Heart left ventricle (tissue), 16 donors: Measurements from ENCODE around the gene MYL6B. TPM values are rescaled to one million over a fixed set of nuclear protein-coding genes. Genes with fewer than 3 reads are reported as not detected.

Source experiments
- ATAC-seq, 4 donors: fragments of 200-7000 bp; cut with Tn5 transposase; one replicate each; pipeline ENCODE4 v1.9.1; 2020 to 2022; ENCODE audit warnings: moderate library complexity in 4 of 4, mild to moderate bottlenecking in 3 of 4, moderate number of reproducible peaks in 1 of 4
- DNase-seq, 5 donors: peaks; one replicate each; pipeline ENCODE4 v3.0.0-alpha.2; 2020
- H3K27ac ChIP-seq, 12 donors: fragments of 200-600 bp; sonication (generic) in 4 of 12; one replicate each; pipeline versions ENCODE4 v1.5.0 to v1.8.0; 2016 to 2022; ENCODE audit warnings: mild to moderate bottlenecking in 2 of 12
- H3K27me3 ChIP-seq, 9 donors: fragments of 200-600 bp; sonication (generic) in 2 of 9; one replicate each; pipeline versions ENCODE4 v1.5.1 to v1.8.0; 2016 to 2022; ENCODE audit warnings: mild to moderate bottlenecking in 3 of 9
- H3K36me3 ChIP-seq, 9 donors: fragments of 200-600 bp; sonication (generic) in 2 of 9; one replicate each; pipeline versions ENCODE4 v1.5.0 to v1.8.0; 2018 to 2022; ENCODE audit warnings: mild to moderate bottlenecking in 2 of 9
- H3K4me1 ChIP-seq, 12 donors: fragments of 200-600 bp; sonication (generic) in 4 of 12; one replicate each; pipeline versions ENCODE4 v1.5.0 to v1.8.0; 2016 to 2022; ENCODE audit warnings: mild to moderate bottlenecking in 3 of 12
- H3K4me3 ChIP-seq, 12 donors: fragments of 200-600 bp; sonication (generic) in 4 of 12; one replicate each; pipeline versions ENCODE4 v1.5.0 to v1.8.0; 2017 to 2022; ENCODE audit warnings: mild to moderate bottlenecking in 9 of 12, moderate library complexity in 4 of 12
- H3K9me3 ChIP-seq, 12 donors: fragments of 200-600 bp; sonication (generic) in 4 of 12; one replicate each; pipeline versions ENCODE4 v1.5.0 to v1.8.0; 2016 to 2022; ENCODE audit warnings: mild to moderate bottlenecking in 1 of 12
- CTCF ChIP-seq, 12 donors: fragments of 200-600 bp; sonication (generic) in 4 of 12; IDR thresholded peaks; one replicate each; pipeline versions ENCODE4 v1.5.0 to v1.8.0; 2018 to 2022; ENCODE audit warnings: antibody characterized with exemption in 12 of 12, mild to moderate bottlenecking in 5 of 12
- POLR2A ChIP-seq, 2 donors: fragments of 450-650 bp; IDR thresholded peaks; one replicate each; pipeline ENCODE4 v1.6.1; 2017; ENCODE audit warnings: antibody characterized with exemption in 2 of 2, mild to moderate bottlenecking in 2 of 2, moderate library complexity in 2 of 2
- WGBS, 4 donors: extraction: QIAGEN DNeasy Blood & Tissue Kit in 2 of 4; methylation state at CpG; one replicate each; pipeline versions ENCODE4 v1.1.5 to v1.1.7; 2013 to 2018; 5-methylcytosine and 5-hydroxymethylcytosine counted together
- intact Hi-C, 10 donors: fragments of 100-400 bp; cut with DNase I; formaldehyde crosslinking; loops; one replicate each; pipeline versions ENCODE4 v1.11.1 to v1.14.2; 2022
- polyA plus RNA-seq, 2 donors: library from polyadenylated mRNA; stranded (reverse); fragments of 200-250 nt; gene quantifications; one replicate each; pipeline ENCODE4 v1.2.3, GENCODE V29; 2013
- total RNA-seq, 9 donors: library from RNA; depleted of rRNA in 2 of 9; stranded (reverse); fragments of >200 nt in 2 of 9; fragmentation: NEBNext Ultra II Directional in 3 of 9; extraction: Animal tissue kit (Norgen Biotek cat#: 25700) in 3 of 9; gene quantifications; one replicate each; pipeline versions ENCODE4 v1.1.0 to v1.2.4, GENCODE V29; 2016 to 2023
- donor health status: ischemic (EF 13 %, LVEDD 7.1; RV severe dilation, severe dysfunction).
- donor health status: healthy with polysubstance abuse.
- donor health status: DM: no; HTN: yes; CAD: no.
- donor health status: DM: no; HTN: no; CAD: no.
- donor health status: ischemic (EF 25% LVEDD 6.9; RV normal size, moderate dysfunction).
- donor health status: ischemic (EF 25% LVEDD 5.7; RV mildly dilated, moderate dysfunction).
- donor health status: healthy.
- donor health status: DM: yes; HTN: yes; CAD: no.
- donor health status: ischemic (EF 35%, LVEDD 5.7; RV mildly dilated, moderate dysfunction).
- donor health status: nonischemic (EF 11% LVEDD 7.7; RV severe dilation, severe dysfunction).
- donor health status: DM: yes; HTN: yes; CAD: no.
- donor health status: PGD.
- donor health status: ischemic (EF 29% LVEDD 5.4; RV normal size, mild dysfunction).
- donor health status: nonischemic (EF 23%, LVEDD 6.1; RV moderate dilation, normal function).

The MYL6B gene
- total and polyA plus RNA-seq, 11 donors = 27.5 to 65.9 (median 41.1) TPM

GRCh38 chr12:56202366-56202765 is 50.0 kb downstream of the MYL6B start:
- Histone ChIP-seq H3K4me1 (peaks cover 0 to 17% (median 1%) of the 10 kb centered on the region in 12 donors), H3K27me3 (no peaks in the 10 kb centered on the region), H3K36me3 (peaks cover 0 to 34% (median 28%) of the 10 kb centered on the region in 9 donors), H3K27ac (no peak overlapping the region), H3K4me3 (no peak overlapping the region), H3K9me3 (no peaks in the 10 kb centered on the region)
- 54 to 67% (median 63%) methylated on average over 1 of the region's 1 CpG for WGBS, 4 donors
- no peak for TF ChIP-seq POLR2A (IDR thresholded peaks at IDR 0.05)
- no peak for TF ChIP-seq CTCF (IDR thresholded peaks at IDR 0.05)
- intact Hi-C loops = loop anchor here in 1 of 10 donors (10.0 kb wide), 1 partner anchor 262 kb away; the partner anchor contains the start of gene SPRYD4
- ATAC-seq (no peak), DNase-seq (no peak)

DNA sequence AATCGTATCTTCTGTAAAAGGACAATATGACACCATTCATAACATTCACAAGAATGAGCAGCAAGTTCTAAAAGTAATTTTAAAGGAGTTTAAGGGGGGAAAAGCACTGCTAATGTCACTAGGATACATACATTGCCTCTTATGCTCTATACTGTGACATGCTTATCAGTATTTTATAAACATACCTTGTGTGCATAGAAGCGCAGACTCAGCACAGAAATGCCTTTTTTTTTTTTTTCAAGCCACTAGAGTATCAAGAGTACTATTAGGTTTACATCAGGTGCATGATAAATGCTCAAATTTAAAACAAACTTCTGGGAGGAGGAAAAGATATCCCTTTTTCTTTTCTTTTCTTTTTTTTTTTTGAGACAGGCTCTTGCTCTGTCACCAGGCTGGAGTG is 50.5 kb downstream of the MYL6B start:
- H3K4me1 ChIP-seq = peaks cover 0 to 17% (median 1%) of the 10 kb centered on the region in 12 donors
- no peaks in the 10 kb centered on the region for H3K9me3 ChIP-seq
- H3K36me3 ChIP-seq = peaks cover 0 to 38% (median 33%) of the 10 kb centered on the region in 9 donors
- 79 to 86% (median 81%) methylated on average over 2 of the region's 2 CpGs for WGBS, 4 donors
- no peak for DNase-seq
- no peak overlapping the region for H3K4me3 ChIP-seq
- intact Hi-C loops = loop anchor here in 1 of 10 donors (10.0 kb wide), 1 partner anchor 262 kb away; the partner anchor contains the start of gene SPRYD4
- no peak for TF ChIP-seq CTCF (IDR thresholded peaks at IDR 0.05)
- TF ChIP-seq POLR2A (IDR thresholded peaks at IDR 0.05) = no peak
- ATAC-seq = no peak
- H3K27me3 ChIP-seq = no peaks in the 10 kb centered on the region
- no peak overlapping the region for H3K27ac ChIP-seq

DNA sequence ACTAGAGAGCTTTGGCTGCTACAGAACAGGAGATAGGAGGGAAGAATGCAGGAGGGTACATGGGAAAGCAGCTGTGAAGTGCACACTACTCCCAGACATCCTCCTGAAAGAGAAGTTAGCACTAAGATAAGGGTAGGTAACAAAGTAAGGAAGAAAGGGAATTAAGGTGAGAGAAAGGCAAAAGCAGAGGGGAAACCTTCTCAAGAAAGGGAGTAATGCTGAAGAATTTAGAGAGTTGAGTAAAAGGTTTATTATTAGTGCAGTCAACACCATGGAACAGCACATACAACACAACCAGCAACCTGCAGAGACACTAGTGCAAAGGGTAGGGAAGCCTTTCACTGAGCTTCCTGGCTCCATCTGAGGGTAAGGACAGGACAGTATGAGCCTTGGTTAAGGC is 51.9 kb downstream of the MYL6B start:
- no peak overlapping the region for H3K4me3 ChIP-seq
- TF ChIP-seq CTCF (IDR thresholded peaks at IDR 0.05) = no peak
- TF ChIP-seq POLR2A (IDR thresholded peaks at IDR 0.05) = no peak
- ATAC-seq (no peak), DNase-seq (no peak)
- peaks cover 0 to 17% (median 1%) of the 10 kb centered on the region in 12 donors for H3K4me1 ChIP-seq
- H3K36me3 ChIP-seq = peaks cover 0 to 53% (median 48%) of the 10 kb centered on the region in 9 donors
- H3K27me3 ChIP-seq = no peaks in the 10 kb centered on the region
- H3K9me3 ChIP-seq = no peaks in the 10 kb centered on the region
- intact Hi-C loops = loop anchor here in 1 of 10 donors (10.0 kb wide), 1 partner anchor 261 kb away; the partner anchor contains the start of gene SPRYD4
- peak overlapping the region in 1 of 12 donors; percentile 14 for H3K27ac ChIP-seq

DNA sequence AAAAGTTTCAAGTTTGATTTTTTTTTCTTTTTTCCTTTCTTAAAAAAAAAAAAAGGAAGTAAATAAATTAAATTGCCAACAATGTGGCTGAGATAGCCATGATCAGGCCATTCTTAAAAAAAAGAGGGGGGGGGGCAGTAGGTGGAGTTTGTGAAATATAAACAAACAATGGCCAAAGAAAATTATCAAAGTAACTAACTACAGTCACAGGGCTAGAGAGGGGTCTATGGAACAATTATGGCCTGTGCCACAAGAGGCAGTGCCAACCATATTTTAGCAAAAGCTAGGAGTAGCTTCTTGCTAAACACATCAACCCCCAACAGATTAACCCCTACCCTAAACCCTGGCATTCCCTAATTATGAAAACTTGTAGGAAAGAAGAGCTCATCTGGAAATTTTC is 53.1 kb downstream of the MYL6B start:
- ATAC-seq = no peak

More for the DNA sequence above, 53.1 kb downstream of the MYL6B start:
- no peaks in the 10 kb centered on the region for H3K27me3 ChIP-seq
- intact Hi-C loops = loop anchor here in 1 of 10 donors (10.0 kb wide), 1 partner anchor 259 kb away; the partner anchor contains the start of gene SPRYD4
- DNase-seq = no peak
- peak overlapping the region in 2 of 12 donors; percentile 13 to 32 for H3K27ac ChIP-seq
- peaks cover 3 to 64% (median 59%) of the 10 kb centered on the region in 9 donors for H3K36me3 ChIP-seq
- no peak overlapping the region for H3K4me3 ChIP-seq
- peaks cover 0 to 17% (median 1%) of the 10 kb centered on the region in 12 donors for H3K4me1 ChIP-seq
- H3K9me3 ChIP-seq = no peaks in the 10 kb centered on the region
- no peak for TF ChIP-seq CTCF (IDR thresholded peaks at IDR 0.05)
- TF ChIP-seq POLR2A (IDR thresholded peaks at IDR 0.05) = no peak
